Adrenal gland (tissue), 5 donors: Measurements from ENCODE around the gene ACTA2.

Experiments used
- POLR2A ChIP-seq, 2 donors: fragments of 450-650 bp; IDR thresholded peaks; one replicate each; pipeline ENCODE4 v1.6.1; 2017; ENCODE audit warnings: antibody characterized with exemption in 2 of 2, mild to moderate bottlenecking in 2 of 2, moderate library complexity in 1 of 2
- TF ChIP-seq, protein P1 (sequence below), 6 experiments: fragments of 450-650 bp in 4 of 6; fragments of 200-600 bp in 2 of 6; sonication (generic) in 1 of 6; IDR thresholded peaks; 1 replicate in 5 of 6; 2 replicates in 1 of 6; pipeline versions ENCODE4 v1.5.1 to v1.8.0; 2016 to 2021; ENCODE audit warnings: antibody characterized with exemption in 6 of 6, mild to moderate bottlenecking in 2 of 6, moderate library complexity in 1 of 6
- donor health status: DM: no; HTN: no; CAD: no.

DNA sequence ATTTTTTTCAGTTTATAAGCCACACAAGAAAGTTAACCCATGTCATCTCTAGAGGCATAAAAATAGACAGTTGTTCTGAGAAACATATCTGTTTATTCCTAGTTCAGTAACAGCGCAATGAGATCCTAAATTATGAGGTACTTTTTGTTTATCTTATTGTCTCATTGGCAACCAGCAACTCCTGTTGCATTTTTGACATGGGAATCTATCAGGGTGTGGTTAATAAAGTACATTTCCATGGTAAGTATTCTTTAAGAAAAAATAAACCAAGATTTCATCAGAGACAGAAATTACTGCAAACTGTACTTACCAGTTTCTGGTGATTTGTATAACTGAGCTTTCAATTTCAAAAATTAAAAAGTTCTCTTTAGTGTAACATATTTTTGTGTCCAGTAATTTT, 47.1 kb upstream of the ACTA2 start:
- TF ChIP-seq, protein P1, sequence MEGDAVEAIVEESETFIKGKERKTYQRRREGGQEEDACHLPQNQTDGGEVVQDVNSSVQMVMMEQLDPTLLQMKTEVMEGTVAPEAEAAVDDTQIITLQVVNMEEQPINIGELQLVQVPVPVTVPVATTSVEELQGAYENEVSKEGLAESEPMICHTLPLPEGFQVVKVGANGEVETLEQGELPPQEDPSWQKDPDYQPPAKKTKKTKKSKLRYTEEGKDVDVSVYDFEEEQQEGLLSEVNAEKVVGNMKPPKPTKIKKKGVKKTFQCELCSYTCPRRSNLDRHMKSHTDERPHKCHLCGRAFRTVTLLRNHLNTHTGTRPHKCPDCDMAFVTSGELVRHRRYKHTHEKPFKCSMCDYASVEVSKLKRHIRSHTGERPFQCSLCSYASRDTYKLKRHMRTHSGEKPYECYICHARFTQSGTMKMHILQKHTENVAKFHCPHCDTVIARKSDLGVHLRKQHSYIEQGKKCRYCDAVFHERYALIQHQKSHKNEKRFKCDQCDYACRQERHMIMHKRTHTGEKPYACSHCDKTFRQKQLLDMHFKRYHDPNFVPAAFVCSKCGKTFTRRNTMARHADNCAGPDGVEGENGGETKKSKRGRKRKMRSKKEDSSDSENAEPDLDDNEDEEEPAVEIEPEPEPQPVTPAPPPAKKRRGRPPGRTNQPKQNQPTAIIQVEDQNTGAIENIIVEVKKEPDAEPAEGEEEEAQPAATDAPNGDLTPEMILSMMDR (IDR thresholded peaks at IDR 0.05), result no peak
- no peak for TF ChIP-seq POLR2A (IDR thresholded peaks at IDR 0.05)
